ENCODE data around the gene RHOJ. TPM values are rescaled to one million over a fixed set of nuclear protein-coding genes. Genes with fewer than 3 reads are reported as not detected.

Gene RHOJ
- total RNA-seq, 2 experiments from 2014 or later = not detected

DNA sequence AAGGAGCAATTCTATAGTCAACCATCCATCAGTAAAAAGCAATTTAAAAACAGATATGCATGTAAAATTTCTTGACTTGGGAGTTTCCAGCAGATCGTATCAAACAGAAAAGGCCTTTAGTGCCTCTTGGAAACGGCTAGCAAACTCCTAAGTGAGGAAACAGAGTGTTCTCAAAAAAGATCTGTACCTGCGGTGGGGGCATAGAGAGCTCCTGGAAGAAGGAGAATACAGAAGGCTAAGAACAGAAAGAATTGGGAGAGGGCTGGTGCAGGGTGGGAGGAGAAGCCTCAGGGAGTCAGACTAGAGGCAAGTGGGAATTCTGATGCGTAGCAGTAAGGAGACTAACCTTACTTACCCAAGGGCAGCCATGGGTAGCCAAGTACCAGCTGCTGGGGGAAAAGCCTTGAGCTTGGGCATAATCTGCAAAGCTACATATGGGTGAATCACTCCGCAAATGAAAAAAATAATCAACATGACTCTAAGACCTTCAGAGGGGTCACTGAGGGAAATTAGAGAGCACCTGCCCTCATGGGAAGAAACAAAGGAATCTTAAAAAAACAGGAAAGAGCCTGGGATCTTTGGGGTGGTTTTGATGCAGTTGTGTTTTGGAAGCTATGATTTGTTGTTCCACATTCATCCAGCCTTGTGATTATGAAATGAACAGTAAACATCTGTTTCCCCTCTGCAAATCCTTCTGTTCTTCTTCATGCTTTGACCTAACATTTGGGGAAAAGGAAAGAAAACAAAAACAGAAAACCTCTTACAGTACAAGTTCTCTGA, 10.4 kb downstream of the RHOJ start:
- ChIA-PET POLR2A (no interaction called here), CTCF (no interaction called here)
- DNase-seq = no peak
- Mint-ChIP-seq H3K36me3 (ENCODE audit: low read depth) (no peaks in the 10 kb centered on the region), H3K4me3 (no peak overlapping the region), H3K27ac (no peak overlapping the region), H3K4me1 (no peaks in the 10 kb centered on the region), H3K27me3 (peaks cover 5% of the 10 kb centered on the region), H3K9me3 (no peaks in the 10 kb centered on the region)

DNA sequence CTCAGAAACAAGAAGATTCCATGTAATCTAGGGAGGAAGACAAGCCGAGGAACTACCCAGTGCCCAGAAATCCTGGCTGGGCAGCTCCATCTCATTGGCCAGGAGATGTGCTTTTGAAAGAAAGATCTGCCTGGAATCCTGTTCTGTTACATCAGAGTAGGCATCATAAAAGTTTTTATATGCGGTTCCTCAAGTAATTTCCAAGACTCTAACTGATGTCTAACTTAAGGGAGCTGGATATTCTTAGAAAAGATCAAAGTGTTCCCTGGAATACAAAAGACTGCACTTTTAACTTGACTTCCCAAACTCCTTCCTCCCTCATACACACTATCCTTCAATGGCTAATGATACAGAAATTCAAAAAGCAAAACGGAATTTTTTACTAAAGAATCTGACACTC, 16.3 kb downstream of the RHOJ start:
- ChIA-PET CTCF (no interaction called here), POLR2A (no interaction called here)
- H3K4me1 Mint-ChIP-seq = no peaks in the 10 kb centered on the region
- H3K27me3 Mint-ChIP-seq = peaks cover 2% of the 10 kb centered on the region
- no peaks in the 10 kb centered on the region for H3K36me3 Mint-ChIP-seq (ENCODE audit: low read depth)
- DNase-seq = no peak
- H3K27ac Mint-ChIP-seq = no peak overlapping the region
- H3K4me3 Mint-ChIP-seq = no peak overlapping the region
- H3K9me3 Mint-ChIP-seq = no peaks in the 10 kb centered on the region

DNA sequence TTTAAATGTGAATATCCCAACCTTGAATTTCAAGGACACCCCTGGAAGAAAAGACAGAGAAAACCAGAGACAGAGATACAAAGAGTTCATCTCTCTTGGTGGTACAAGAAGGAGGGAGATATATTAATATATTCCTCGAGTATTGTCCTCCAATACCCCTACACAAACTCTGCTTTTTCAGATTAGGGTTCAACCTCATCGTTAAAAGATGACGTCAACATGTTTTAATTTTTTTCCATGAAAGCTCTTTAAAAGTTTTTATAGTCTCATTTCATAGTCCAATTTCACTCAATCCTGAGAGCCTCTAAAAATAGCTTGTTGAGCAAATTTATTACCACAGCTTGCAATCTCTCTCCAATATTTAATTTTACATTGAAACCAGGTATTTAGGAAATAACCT, 19.4 kb downstream of the RHOJ start:
- H3K27me3 Mint-ChIP-seq = peaks cover 2% of the 10 kb centered on the region
- H3K9me3 Mint-ChIP-seq = no peaks in the 10 kb centered on the region
- no peak for DNase-seq
- CTCF ChIA-PET = no interaction called here
- POLR2A ChIA-PET = no interaction called here
- H3K27ac Mint-ChIP-seq = no peak overlapping the region
- no peak overlapping the region for H3K4me3 Mint-ChIP-seq
- no peaks in the 10 kb centered on the region for H3K4me1 Mint-ChIP-seq
- H3K36me3 Mint-ChIP-seq (ENCODE audit: low read depth) = no peaks in the 10 kb centered on the region

DNA sequence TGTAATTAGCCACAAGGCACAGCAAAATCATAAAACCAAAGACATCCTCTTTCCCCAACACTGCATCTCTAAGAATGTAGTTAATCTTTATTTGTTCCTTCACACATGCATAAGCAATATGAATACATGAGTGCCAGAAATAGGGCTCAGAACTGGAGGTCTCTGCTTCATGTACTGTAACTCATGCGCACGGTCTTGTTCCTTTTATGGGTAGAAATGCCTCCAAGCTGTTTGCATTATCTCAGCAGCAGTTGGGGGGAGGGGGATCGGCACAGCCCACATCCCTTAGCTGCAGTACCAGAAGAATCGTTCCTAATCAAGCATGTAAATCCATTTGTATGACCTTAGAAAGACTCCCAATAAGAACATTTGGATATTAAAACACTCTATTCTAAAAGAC, 20.0 kb downstream of the RHOJ start:
- no peak overlapping the region for H3K4me3 Mint-ChIP-seq
- CTCF ChIA-PET = interaction anchor here (0.6 kb wide), 1 partner anchor 15 kb away, joined by 4 read pairs; no protein-coding TSS in a partner anchor
- H3K36me3 Mint-ChIP-seq (ENCODE audit: low read depth) = no peaks in the 10 kb centered on the region
- DNase-seq = no peak
- POLR2A ChIA-PET = no interaction called here
- H3K4me1 Mint-ChIP-seq = no peaks in the 10 kb centered on the region
- H3K27ac Mint-ChIP-seq = no peak overlapping the region
- H3K27me3 Mint-ChIP-seq = peaks cover 2% of the 10 kb centered on the region
- no peaks in the 10 kb centered on the region for H3K9me3 Mint-ChIP-seq

DNA sequence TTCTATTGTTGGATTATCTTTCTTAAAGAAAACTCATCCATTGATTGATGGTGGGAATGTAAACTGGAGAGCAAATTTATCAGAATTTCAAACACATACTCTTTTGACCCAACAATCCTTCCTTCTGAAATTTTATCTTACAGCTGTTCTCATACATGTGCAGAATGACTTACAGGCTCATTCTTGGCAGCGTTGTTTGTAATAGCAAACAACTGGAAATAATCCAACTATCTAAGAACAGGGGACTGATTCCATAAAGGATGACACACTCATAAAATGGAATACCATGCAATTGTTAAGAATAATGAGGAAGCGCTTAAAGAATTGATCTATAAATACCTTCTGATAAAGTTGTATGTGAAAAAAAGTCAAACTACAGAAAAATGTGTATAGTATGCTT, 24.0 kb downstream of the RHOJ start:
- Mint-ChIP-seq H3K27ac (no peak overlapping the region), H3K4me1 (no peaks in the 10 kb centered on the region), H3K9me3 (no peaks in the 10 kb centered on the region), H3K36me3 (ENCODE audit: low read depth) (no peaks in the 10 kb centered on the region), H3K27me3 (peaks cover 4% of the 10 kb centered on the region), H3K4me3 (no peak overlapping the region)
- CTCF ChIA-PET = no interaction called here
- POLR2A ChIA-PET = no interaction called here
- DNase-seq = no peak

DNA sequence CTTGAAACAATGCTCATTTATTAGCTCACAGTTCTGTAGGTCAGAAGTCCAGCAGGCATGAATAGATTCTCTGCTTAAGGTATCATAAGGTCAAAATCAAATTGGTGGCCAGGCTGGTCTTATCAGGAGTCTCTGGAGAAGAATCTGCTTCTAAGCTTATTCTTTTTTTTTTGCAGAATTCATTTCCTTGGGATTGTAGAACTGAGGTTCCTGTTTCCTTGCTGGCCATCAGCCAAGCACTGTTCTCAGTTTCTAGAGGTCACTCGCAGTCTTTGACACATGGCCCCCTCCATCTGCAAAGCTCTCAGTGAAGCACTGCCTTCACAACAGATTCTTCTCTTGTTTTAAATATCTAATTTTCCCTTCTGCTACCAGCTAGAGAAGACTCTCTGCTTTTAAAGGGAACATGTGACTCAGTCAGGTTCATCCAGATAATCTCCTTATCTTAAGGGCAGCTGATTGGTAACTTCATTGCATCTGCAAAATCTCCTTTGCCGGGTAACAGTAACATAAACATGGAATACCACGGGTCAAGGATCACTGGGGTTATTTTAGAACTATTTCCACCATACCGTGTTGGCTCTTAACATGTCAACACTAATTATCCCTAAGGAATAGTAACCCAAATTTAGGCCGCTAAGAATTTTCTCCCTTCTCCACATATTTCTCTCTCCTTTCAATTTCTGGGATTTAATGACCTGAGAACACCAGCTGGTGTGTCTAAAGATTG, 25.3 kb downstream of the RHOJ start:
- POLR2A ChIA-PET = interaction anchor here (0.5 to 0.6 kb wide), 2 partner anchors 8 to 65 kb away, joined by 3 to 5 read pairs; no protein-coding TSS in a partner anchor
- H3K9me3 Mint-ChIP-seq = no peaks in the 10 kb centered on the region
- H3K4me1 Mint-ChIP-seq = no peaks in the 10 kb centered on the region
- H3K4me3 Mint-ChIP-seq = no peak overlapping the region
- H3K27ac Mint-ChIP-seq = no peak overlapping the region
- H3K36me3 Mint-ChIP-seq (ENCODE audit: low read depth) = no peaks in the 10 kb centered on the region
- CTCF ChIA-PET = no interaction called here
- no peak for DNase-seq
- peaks cover 10% of the 10 kb centered on the region for H3K27me3 Mint-ChIP-seq

DNA sequence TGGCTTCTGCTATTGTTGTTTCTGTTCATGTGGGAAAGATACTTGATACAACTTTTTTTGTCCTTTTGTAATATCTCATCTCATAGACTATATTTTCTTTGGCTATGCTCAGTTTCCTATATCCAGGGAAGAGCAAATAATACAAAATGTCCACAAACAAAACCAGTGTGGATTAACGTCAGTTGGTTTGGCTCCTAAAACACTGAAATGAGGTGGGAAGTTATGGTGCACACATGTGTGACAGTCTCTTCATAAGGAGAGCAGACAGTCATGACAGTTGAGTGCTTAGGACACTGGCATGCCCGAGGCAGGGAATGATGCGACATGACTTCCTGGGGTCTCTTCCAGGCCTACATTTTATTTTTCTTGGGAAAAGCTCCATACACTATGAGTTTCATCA, 27.5 kb downstream of the RHOJ start:
- H3K4me3 Mint-ChIP-seq = no peak overlapping the region
- DNase-seq = no peak
- no peaks in the 10 kb centered on the region for H3K9me3 Mint-ChIP-seq
- CTCF ChIA-PET = no interaction called here
- no peak overlapping the region for H3K27ac Mint-ChIP-seq
- no peaks in the 10 kb centered on the region for H3K4me1 Mint-ChIP-seq
- H3K27me3 Mint-ChIP-seq = peaks cover 18% of the 10 kb centered on the region
- POLR2A ChIA-PET = no interaction called here
- H3K36me3 Mint-ChIP-seq (ENCODE audit: low read depth) = no peaks in the 10 kb centered on the region

DNA sequence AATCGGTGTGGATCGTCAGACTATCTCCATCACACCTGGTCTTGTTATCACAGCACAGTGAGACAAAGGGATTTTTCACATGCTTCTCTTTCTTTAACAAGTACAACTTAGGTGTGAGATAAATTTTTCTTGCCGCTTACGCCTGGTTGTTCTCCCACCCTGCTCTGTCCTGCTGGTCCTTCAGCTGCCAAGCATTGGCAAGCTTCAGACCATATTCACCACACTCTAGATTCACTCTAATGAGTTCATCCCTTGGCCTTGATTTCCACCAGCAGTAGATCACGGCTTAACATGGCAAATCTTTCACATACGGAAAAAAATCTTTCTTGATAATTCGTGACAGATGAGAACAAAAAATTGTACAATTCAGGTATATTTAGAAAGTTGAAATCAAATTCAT, 33.5 kb downstream of the RHOJ start:
- Mint-ChIP-seq H3K4me1 (no peaks in the 10 kb centered on the region), H3K9me3 (no peaks in the 10 kb centered on the region), H3K36me3 (ENCODE audit: low read depth) (no peaks in the 10 kb centered on the region), H3K27me3 (peaks cover 25% of the 10 kb centered on the region), H3K4me3 (no peak overlapping the region), H3K27ac (no peak overlapping the region)
- ChIA-PET CTCF (no interaction called here), POLR2A (no interaction called here)
- no peak for DNase-seq

DNA sequence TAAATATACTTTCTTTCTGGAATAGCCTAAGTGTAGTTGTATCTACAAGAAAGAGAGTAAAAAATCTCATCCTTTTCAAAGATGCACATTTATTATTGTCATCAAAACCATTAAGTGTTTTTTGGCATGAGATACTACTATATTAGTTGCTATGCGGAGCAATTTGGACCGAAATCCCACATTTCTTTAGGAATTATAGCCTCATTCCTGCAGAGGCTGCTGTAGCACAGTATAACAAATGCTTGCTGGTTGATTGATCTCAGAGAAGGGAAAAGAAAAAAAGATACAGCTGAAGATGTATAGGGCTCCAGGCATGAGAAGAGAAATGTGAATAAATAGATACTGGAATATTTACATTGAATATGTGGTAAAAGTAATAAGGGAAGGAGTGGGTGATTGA, 36.0 kb downstream of the RHOJ start:
- peaks cover 22% of the 10 kb centered on the region for H3K27me3 Mint-ChIP-seq
- H3K4me1 Mint-ChIP-seq = no peaks in the 10 kb centered on the region
- no peak overlapping the region for H3K27ac Mint-ChIP-seq
- H3K9me3 Mint-ChIP-seq = no peaks in the 10 kb centered on the region
- no peaks in the 10 kb centered on the region for H3K36me3 Mint-ChIP-seq (ENCODE audit: low read depth)
- CTCF ChIA-PET = no interaction called here
- POLR2A ChIA-PET = no interaction called here
- H3K4me3 Mint-ChIP-seq = no peak overlapping the region
- no peak for DNase-seq

DNA sequence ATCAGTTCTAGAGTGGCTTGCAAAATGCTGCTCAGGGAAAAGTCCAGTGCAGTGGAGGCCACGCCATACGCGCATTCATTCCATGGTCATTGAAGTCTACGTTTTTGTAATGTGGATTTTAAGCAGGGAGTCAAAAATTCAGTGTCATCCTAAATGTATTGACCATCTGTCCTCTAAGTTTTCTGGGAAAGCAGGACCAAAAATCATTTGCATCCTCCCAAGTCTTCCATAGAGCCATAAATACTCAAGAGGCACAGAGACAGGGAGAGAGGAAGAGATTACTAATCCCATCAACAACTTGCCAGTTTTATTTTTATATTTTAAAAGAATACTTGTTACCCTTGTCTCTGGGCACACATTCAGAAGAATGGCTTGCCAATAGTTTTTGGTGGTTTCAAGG, 36.9 kb downstream of the RHOJ start:
- Mint-ChIP-seq H3K36me3 (ENCODE audit: low read depth) (no peaks in the 10 kb centered on the region), H3K9me3 (no peaks in the 10 kb centered on the region), H3K4me1 (no peaks in the 10 kb centered on the region), H3K27me3 (peaks cover 20% of the 10 kb centered on the region), H3K27ac (no peak overlapping the region), H3K4me3 (no peak overlapping the region)
- no peak for DNase-seq
- ChIA-PET POLR2A (no interaction called here), CTCF (no interaction called here)

DNA sequence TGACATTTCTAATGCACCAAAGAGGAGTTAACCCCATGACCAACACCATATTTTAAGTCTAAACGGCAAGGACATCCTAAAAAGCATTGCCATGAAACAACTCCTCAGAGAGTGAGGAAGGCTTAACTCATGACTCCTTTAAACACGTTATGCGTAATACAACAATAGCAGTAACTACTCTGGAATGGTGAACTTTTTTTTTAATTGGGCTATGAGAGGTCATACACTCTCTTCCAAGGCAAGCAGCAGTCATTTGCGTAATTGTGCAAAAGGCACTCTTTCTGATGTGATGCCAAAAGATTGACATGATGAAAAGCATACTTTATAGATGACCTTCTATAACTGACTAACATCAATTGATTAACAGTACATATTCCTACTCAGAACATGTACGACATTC, 39.4 kb downstream of the RHOJ start:
- peaks cover 12% of the 10 kb centered on the region for H3K27me3 Mint-ChIP-seq
- H3K27ac Mint-ChIP-seq = no peak overlapping the region
- H3K4me1 Mint-ChIP-seq = no peaks in the 10 kb centered on the region
- no peak for DNase-seq
- ChIA-PET POLR2A (no interaction called here), CTCF (no interaction called here)
- H3K9me3 Mint-ChIP-seq = no peaks in the 10 kb centered on the region
- H3K4me3 Mint-ChIP-seq = no peak overlapping the region
- H3K36me3 Mint-ChIP-seq (ENCODE audit: low read depth) = no peaks in the 10 kb centered on the region

DNA sequence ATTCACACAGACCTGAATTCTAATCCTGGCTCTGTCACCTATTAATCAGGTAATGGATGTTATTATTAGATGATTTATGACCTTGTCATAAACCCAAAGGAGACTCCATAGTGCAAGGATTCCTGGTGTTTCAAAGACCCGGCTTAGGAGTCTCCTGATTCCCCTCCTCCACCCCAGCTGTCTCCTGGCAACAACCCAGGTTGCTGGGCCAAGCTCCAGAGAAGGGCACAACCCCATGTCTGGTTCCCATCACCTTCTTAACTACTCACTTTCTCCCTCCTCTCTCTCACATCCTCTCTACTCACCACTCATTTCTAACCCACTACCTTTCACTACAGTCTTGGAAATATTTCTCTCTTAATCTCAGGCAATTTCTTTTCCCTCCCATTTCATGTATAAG, 41.6 kb downstream of the RHOJ start:
- no peaks in the 10 kb centered on the region for H3K4me1 Mint-ChIP-seq

DNA sequence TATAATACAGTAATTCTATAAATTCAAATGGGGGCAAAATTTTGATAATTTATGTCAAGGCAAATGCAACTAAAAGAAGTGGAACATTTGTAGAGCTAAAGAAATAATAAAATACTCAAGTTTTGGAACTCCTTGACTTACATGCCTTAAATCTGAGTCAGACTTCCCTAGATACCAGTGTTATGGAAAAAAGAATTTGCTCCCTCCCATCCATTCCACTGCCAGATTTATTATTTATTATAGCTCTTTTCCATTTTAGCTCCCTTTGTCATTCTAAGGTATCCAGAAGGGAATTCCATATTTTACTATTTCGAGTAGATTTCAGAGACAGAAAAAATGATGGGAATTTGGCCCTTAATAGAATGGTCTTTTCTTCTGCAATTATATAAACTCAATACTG, 44.0 kb downstream of the RHOJ start:
- no peak overlapping the region for H3K27ac Mint-ChIP-seq
- no peaks in the 10 kb centered on the region for H3K4me1 Mint-ChIP-seq
- no peaks in the 10 kb centered on the region for H3K9me3 Mint-ChIP-seq
- ChIA-PET POLR2A (no interaction called here), CTCF (no interaction called here)
- no peak for DNase-seq
- peaks cover 10% of the 10 kb centered on the region for H3K27me3 Mint-ChIP-seq
- no peak overlapping the region for H3K4me3 Mint-ChIP-seq
- H3K36me3 Mint-ChIP-seq (ENCODE audit: low read depth) = no peaks in the 10 kb centered on the region

More for the DNA sequence above, 41.6 kb downstream of the RHOJ start:
- Mint-ChIP-seq H3K36me3 (ENCODE audit: low read depth) (no peaks in the 10 kb centered on the region), H3K4me3 (no peak overlapping the region), H3K27me3 (peaks cover 13% of the 10 kb centered on the region), H3K27ac (no peak overlapping the region), H3K9me3 (no peaks in the 10 kb centered on the region)
- POLR2A ChIA-PET = no interaction called here
- CTCF ChIA-PET = no interaction called here
- no peak for DNase-seq

DNA sequence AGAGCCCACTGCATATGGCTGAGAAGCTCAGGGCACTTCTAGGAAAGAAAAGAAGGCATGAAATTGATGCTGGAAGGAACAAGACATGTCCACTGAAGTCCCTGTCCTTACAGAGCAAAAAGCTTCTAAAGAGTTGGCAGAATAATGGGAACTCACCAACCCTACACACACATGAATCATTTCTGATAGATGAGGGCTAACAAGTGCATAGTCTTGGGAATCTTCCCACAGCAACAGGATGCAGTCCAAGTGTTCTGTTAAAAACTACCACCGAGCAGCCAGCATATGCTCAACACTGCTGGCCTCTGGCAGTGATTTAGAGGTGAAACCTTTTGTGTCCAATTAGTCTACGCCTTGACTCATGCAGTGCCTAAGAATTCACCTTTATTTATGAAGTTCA, 44.8 kb downstream of the RHOJ start:
- no peak overlapping the region for H3K4me3 Mint-ChIP-seq
- POLR2A ChIA-PET = interaction anchor here (0.6 kb wide), 1 partner anchor 338 kb away, joined by 4 read pairs; no protein-coding TSS in a partner anchor
- no peak overlapping the region for H3K27ac Mint-ChIP-seq
- H3K9me3 Mint-ChIP-seq = no peaks in the 10 kb centered on the region
- no peaks in the 10 kb centered on the region for H3K36me3 Mint-ChIP-seq (ENCODE audit: low read depth)
- peaks cover 6% of the 10 kb centered on the region for H3K27me3 Mint-ChIP-seq
- no peak for DNase-seq
- CTCF ChIA-PET = no interaction called here
- H3K4me1 Mint-ChIP-seq = no peaks in the 10 kb centered on the region

Measured in activated CD4-positive, alpha-beta T cell treated with anti-CD3 and anti-CD28 coated beads, Interleukin-2, amount 10 ng/mL, durations not matched to agents 7 days and 5 days (primary cell).